ENCODE results near the gene KIFAP3.
A peak's percentile ranks its signal among the peaks of the same experiment; 100 is the strongest.
"Not testable (repeated sequence)": the region's sequence is repeated elsewhere in the genome, so short reads cannot be mapped to it uniquely, and the experiment has no call there.

Gene KIFAP3

GRCh38 chr1:170032531-170033280 is 41.8 kb downstream of the KIFAP3 start:
- DNase-seq: no peak
- TF ChIP-seq GATA1 (IDR thresholded peaks at IDR 0.05; ENCODE audit: low read depth, low read length) (no peak), POLR2A (IDR thresholded peaks at IDR 0.05; ENCODE audit: low read length) (no peak)

DNA sequence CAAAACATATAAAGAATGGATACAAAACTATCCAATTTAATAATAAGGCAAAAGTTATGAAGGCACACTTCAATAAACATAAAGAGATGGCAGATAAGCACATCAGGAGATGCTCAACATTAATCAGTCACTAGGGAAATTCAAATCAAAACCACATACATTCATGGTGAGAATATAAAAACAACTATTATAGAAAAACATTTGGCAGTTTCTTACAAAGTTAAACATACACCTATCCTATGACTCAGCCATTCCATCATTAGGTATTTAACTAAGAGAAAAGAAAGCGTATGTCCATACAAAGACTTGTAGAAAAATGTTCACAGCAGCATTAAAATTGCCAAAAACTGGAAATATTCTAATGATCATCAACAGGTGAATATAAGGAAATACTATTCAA is 44.3 kb downstream of the KIFAP3 start:
- DNase-seq: no peak
- TF ChIP-seq POLR2A (IDR thresholded peaks at IDR 0.05; ENCODE audit: low read length): no peak

DNA sequence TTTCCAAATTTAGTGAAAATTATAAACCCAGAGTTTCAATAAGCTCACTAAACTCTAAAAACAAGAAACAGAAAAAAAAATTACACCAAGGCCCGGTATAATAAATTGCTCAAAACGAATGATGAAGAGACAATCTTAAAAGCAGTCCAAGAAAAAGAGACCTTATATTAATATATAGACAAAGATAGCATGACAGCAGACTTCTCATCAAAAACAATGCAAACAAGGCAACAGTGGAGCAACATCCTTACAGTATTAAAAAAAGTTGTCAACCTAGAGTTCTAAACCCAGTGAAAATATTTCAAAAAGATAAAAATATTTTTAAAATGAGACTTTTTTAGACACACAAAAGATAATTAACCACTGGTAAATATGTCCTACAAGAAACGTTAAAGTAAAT is 46.7 kb downstream of the KIFAP3 start:
- TF ChIP-seq POLR2A (IDR thresholded peaks at IDR 0.05; ENCODE audit: low read length): no peak
- no peak for TF ChIP-seq GATA1 (IDR thresholded peaks at IDR 0.05; ENCODE audit: low read depth, low read length)
- DNase-seq: peak in 1 of 2 experiments; percentile 2

DNA sequence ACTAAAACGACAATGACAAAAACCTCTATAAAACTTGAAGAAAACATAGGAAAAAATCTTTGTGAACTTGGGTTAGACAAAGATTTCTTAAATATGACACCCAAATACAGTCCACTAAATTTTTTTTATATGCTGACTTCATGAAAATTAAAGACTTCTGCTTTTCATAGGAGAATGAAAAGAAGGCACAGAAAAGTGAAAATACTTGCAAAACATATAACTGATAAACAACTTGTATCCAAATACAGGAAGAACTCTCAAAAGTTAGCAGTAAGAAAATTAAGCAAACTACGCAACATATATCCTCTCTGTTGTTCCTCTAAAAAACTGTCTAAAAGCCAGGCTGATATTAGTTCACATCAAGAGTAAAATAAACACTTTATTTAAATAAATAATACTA is 53.6 kb downstream of the KIFAP3 start:
- no peak for DNase-seq
- TF ChIP-seq POLR2A (IDR thresholded peaks at IDR 0.05; ENCODE audit: low read length) (no peak), GATA1 (IDR thresholded peaks at IDR 0.05; ENCODE audit: low read depth, low read length) (no peak)

DNA sequence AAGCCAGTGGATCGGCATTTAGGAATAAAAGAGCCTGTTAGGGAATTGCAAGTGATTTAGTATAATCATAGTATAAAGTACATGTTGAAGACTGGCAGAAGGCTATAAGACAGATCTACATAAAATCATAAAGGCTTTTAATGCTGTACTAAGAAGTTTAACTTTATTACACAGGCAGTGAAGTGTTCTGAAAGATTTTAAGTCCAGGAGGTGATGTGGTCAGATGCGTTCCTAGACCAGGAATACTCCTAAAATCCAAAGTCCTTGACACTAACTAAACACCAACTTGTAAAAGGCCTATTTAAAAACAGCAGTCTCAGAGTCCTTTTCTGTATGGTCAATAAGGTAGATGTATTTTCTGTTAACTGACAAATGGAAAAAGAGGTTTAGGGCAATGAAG is 57.0 kb downstream of the KIFAP3 start:
- DNase-seq: no peak
- no peak for TF ChIP-seq POLR2A (IDR thresholded peaks at IDR 0.05; ENCODE audit: low read length)
- TF ChIP-seq GATA1 (IDR thresholded peaks at IDR 0.05; ENCODE audit: low read depth, low read length): no peak

DNA sequence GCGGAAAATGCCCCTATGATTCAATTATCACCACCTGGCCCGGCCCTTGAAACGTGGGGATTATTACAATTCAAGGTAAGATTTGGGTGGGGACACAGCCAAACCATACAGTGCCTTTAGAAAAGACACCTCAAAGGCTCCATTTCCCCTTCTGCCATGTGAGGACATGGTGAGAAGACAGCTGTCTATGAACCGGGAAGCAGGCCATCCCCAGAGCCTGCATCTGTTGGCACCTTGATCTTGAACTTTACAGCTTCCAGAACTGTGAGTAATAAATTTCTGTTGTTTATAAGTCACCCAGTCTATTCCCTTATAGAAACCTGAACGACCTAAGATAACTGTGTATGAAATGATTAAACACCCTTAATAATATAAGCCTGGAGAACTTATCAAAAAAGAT is 61.6 kb downstream of the KIFAP3 start:
- no peak for DNase-seq
- no peak for TF ChIP-seq POLR2A (IDR thresholded peaks at IDR 0.05; ENCODE audit: low read length)
- TF ChIP-seq GATA1 (IDR thresholded peaks at IDR 0.05; ENCODE audit: low read depth, low read length): no peak

- no peak for TF ChIP-seq GATA1 (IDR thresholded peaks at IDR 0.05; ENCODE audit: low read depth, low read length)
- TF ChIP-seq POLR2A (IDR thresholded peaks at IDR 0.05; ENCODE audit: low read length): no peak
- DNase-seq: peak; percentile 44 to 66
Measured at GRCh38 chr1:170010443-170010842, 64.1 kb downstream of the KIFAP3 start.

- DNase-seq: no peak
- TF ChIP-seq GATA1 (IDR thresholded peaks at IDR 0.05; ENCODE audit: low read depth, low read length): no peak
Measured at GRCh38 chr1:170009551-170009950, 64.9 kb downstream of the KIFAP3 start.

DNA sequence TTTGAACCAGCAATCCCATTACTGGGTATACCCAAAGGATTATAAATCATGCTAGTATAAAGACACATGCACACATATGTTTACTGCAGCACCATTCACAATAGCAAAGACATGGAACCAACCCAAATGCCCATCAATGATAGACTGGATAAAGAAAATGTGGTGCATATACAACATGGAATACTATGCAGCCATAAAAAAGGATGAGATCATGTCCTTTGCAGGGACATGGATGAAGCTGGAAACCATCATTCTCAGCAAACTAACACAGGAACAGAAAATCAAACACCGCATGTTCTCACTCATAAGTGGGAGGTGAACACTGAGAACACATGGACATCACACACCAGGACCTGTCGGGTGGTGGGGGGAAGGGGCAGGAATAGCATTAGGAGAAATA is 65.8 kb downstream of the KIFAP3 start:
- DNase-seq: not testable (repeated sequence)

DNA sequence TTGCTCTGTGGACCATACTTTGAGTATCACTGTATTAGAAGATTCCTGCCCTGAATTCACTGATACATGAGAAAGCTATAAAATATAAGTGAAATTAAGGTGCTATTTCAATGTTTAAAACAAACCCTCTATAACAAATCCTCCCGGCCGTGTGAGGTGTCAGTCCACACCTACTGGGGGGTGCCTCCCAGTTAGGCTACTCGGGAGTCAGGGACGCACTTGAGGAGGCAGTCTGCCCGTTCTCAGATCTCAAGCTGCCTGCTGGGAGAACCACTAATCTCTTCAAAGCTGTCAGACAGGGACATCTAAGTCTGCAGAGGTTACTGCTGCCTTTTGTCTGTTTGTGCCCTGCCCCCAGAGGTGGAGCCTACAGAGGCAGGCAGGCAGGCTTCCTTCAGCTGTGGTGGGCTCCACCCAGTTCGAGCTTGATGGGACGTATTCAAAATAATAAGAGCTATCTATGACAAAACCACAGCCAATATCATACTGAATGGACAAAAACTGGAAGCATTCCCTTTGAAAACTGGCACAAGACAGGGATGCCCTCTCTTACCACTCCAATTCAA is 71.1 kb downstream of the KIFAP3 start:
- DNase-seq: not testable (repeated sequence)

DNA sequence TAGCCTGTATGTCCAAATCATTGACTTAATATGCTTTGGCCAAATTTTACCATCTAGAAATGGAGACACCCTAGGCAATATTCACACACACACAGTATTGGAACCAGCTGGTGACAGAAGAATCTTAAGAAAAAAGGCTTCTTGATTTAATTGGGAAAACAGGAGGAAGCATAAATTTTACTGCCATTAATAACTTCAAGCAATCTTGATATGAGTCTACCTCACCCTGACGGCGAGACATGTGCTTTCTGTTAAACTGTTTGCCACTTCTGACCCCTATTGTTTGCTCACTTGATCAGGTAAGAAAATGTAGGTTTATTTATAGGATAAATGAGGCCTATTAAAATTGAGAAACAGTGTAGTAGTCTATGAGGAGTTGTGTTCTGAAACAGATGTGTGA is 73.2 kb downstream of the KIFAP3 start:
- no peak for DNase-seq
- TF ChIP-seq GATA1 (IDR thresholded peaks at IDR 0.05; ENCODE audit: low read depth, low read length) (no peak), POLR2A (IDR thresholded peaks at IDR 0.05; ENCODE audit: low read length) (no peak)

DNA sequence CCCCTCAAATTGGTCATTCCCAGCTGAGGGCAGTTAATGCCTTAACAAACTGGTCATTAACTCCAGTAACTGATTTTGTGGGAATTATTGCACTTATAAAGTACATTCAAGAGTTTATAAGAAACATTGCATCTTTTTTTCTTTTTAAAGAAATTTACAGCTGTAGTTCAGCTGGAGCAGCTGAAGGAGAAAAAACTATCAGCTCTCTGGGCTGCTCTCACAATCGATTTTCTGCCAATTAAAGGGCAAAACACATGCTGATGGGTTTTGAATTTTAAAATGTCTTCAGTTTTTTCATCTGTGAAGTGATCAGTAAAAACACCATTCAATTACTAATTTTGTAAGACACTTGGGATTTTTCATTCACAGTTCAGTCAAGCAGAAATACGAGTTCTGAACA is 74.7 kb downstream of the KIFAP3 start:
- TF ChIP-seq GATA1 (IDR thresholded peaks at IDR 0.05; ENCODE audit: low read depth, low read length) (no peak), POLR2A (IDR thresholded peaks at IDR 0.05; ENCODE audit: low read length) (no peak)
- DNase-seq: no peak

- DNase-seq: no peak
- TF ChIP-seq POLR2A (IDR thresholded peaks at IDR 0.05; ENCODE audit: low read length) (no peak), GATA1 (IDR thresholded peaks at IDR 0.05; ENCODE audit: low read depth, low read length) (no peak)
Measured at GRCh38 chr1:169999331-169999741, 75.2 kb downstream of the KIFAP3 start.

GRCh38 chr1:169995993-169996392 is 78.5 kb downstream of the KIFAP3 start:
- no peak for DNase-seq
- TF ChIP-seq GATA1 (IDR thresholded peaks at IDR 0.05; ENCODE audit: low read depth, low read length) (no peak), POLR2A (IDR thresholded peaks at IDR 0.05; ENCODE audit: low read length) (no peak)

- no peak for DNase-seq
- no peak for TF ChIP-seq GATA1 (IDR thresholded peaks at IDR 0.05; ENCODE audit: low read depth, low read length)
- no peak for TF ChIP-seq POLR2A (IDR thresholded peaks at IDR 0.05; ENCODE audit: low read length)
Measured at GRCh38 chr1:169989246-169989645, 85.2 kb downstream of the KIFAP3 start.

GRCh38 chr1:169985757-169986156 is 88.7 kb downstream of the KIFAP3 start:
- no peak for DNase-seq

More at GRCh38 chr1:169985757-169986156, 88.7 kb downstream of the KIFAP3 start:
- no peak for TF ChIP-seq POLR2A (IDR thresholded peaks at IDR 0.05; ENCODE audit: low read length)
- TF ChIP-seq GATA1 (IDR thresholded peaks at IDR 0.05; ENCODE audit: low read depth, low read length): no peak

Data from erythroblast (primary cell).